SK-N-SH (cell line): ENCODE measurements around the gene SPOCK1.

ENCODE experiments used
- FOXJ3 ChIP-seq: sonication (generic); formaldehyde crosslinking; IDR thresholded peaks from 2 replicates; pipeline ENCODE4 v1.5.1; 2020; ENCODE audit warnings: mild to moderate bottlenecking, missing genetic modification reagents
- PBX3 ChIP-seq: IDR thresholded peaks from 2 replicates; pipeline ENCODE4; 2012
- TF ChIP-seq, protein P1 (sequence below): fragments of 200-600 bp; sonication (generic); IDR thresholded peaks from 2 replicates; pipeline ENCODE4 v1.6.1; 2017; ENCODE audit warnings: antibody characterized with exemption, mild to moderate bottlenecking, moderate library complexity

DNA sequence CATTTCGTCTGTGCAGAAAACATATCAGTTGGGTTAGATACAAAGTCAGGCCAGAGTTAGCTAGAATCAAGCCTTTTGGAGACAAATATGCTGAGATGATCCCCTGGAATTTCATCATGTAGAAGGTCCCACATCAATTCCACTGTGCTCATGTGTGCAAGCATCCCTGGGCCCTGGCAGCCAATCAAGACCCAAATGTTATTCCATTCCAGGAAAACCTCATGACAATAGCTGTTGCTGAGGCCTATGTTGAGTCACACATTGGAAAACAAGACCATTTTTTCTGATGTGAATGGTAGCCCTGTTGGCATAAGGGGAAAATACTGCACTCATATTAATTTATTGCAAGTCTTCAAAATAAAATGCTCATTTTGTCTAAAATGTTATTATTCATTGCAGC is 11.5 kb downstream of the SPOCK1 start:
- TF ChIP-seq FOXJ3 (CRISPR knock-in tag) = no peak
- TF ChIP-seq, protein P1, sequence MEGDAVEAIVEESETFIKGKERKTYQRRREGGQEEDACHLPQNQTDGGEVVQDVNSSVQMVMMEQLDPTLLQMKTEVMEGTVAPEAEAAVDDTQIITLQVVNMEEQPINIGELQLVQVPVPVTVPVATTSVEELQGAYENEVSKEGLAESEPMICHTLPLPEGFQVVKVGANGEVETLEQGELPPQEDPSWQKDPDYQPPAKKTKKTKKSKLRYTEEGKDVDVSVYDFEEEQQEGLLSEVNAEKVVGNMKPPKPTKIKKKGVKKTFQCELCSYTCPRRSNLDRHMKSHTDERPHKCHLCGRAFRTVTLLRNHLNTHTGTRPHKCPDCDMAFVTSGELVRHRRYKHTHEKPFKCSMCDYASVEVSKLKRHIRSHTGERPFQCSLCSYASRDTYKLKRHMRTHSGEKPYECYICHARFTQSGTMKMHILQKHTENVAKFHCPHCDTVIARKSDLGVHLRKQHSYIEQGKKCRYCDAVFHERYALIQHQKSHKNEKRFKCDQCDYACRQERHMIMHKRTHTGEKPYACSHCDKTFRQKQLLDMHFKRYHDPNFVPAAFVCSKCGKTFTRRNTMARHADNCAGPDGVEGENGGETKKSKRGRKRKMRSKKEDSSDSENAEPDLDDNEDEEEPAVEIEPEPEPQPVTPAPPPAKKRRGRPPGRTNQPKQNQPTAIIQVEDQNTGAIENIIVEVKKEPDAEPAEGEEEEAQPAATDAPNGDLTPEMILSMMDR = no peak
- no peak for TF ChIP-seq PBX3
